ENCODE measurements around the gene CCR9.

The CCR9 gene

DNA sequence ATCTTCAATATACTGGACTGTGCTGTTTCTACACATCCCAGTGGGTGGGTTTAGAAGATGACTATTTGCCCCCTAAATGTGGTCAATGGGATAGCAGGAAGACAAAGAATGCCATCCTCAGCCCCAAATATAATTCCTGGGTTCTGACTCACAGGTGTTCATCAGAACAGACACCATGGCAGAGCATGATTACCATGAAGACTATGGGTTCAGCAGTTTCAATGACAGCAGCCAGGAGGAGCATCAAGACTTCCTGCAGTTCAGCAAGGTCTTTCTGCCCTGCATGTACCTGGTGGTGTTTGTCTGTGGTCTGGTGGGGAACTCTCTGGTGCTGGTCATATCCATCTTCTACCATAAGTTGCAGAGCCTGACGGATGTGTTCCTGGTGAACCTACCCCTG lies 60.0 kb downstream of the CCR9 start:
- TF ChIP-seq TAF1 (IDR thresholded peaks at IDR 0.05; ENCODE audit: low read depth), result no peak
- TF ChIP-seq CEBPB (IDR thresholded peaks at IDR 0.05), result no peak
- TF ChIP-seq CREB1 (IDR thresholded peaks at IDR 0.05; ENCODE audit: low read depth), result no peak

DNA sequence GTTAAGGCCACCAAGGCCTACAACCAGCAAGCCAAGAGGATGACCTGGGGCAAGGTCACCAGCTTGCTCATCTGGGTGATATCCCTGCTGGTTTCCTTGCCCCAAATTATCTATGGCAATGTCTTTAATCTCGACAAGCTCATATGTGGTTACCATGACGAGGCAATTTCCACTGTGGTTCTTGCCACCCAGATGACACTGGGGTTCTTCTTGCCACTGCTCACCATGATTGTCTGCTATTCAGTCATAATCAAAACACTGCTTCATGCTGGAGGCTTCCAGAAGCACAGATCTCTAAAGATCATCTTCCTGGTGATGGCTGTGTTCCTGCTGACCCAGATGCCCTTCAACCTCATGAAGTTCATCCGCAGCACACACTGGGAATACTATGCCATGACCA lies 60.5 kb downstream of the CCR9 start:
- TF ChIP-seq TEAD4 (IDR thresholded peaks at IDR 0.05), result no peak
- TF ChIP-seq, protein P1, sequence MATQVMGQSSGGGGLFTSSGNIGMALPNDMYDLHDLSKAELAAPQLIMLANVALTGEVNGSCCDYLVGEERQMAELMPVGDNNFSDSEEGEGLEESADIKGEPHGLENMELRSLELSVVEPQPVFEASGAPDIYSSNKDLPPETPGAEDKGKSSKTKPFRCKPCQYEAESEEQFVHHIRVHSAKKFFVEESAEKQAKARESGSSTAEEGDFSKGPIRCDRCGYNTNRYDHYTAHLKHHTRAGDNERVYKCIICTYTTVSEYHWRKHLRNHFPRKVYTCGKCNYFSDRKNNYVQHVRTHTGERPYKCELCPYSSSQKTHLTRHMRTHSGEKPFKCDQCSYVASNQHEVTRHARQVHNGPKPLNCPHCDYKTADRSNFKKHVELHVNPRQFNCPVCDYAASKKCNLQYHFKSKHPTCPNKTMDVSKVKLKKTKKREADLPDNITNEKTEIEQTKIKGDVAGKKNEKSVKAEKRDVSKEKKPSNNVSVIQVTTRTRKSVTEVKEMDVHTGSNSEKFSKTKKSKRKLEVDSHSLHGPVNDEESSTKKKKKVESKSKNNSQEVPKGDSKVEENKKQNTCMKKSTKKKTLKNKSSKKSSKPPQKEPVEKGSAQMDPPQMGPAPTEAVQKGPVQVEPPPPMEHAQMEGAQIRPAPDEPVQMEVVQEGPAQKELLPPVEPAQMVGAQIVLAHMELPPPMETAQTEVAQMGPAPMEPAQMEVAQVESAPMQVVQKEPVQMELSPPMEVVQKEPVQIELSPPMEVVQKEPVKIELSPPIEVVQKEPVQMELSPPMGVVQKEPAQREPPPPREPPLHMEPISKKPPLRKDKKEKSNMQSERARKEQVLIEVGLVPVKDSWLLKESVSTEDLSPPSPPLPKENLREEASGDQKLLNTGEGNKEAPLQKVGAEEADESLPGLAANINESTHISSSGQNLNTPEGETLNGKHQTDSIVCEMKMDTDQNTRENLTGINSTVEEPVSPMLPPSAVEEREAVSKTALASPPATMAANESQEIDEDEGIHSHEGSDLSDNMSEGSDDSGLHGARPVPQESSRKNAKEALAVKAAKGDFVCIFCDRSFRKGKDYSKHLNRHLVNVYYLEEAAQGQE (IDR thresholded peaks at IDR 0.05; ENCODE audit: low read depth), result no peak
- TF ChIP-seq NFIC (IDR thresholded peaks at IDR 0.05), result no peak
- TF ChIP-seq EP300 (IDR thresholded peaks at IDR 0.05; ENCODE audit: borderline replicate concordance), result no peak

DNA sequence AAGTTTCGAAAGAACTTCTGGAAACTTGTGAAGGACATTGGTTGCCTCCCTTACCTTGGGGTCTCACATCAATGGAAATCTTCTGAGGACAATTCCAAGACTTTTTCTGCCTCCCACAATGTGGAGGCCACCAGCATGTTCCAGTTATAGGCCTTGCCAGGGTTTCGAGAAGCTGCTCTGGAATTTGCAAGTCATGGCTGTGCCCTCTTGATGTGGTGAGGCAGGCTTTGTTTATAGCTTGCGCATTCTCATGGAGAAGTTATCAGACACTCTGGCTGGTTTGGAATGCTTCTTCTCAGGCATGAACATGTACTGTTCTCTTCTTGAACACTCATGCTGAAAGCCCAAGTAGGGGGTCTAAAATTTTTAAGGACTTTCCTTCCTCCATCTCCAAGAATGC lies 61.0 kb downstream of the CCR9 start:
- TF ChIP-seq, protein P2, sequence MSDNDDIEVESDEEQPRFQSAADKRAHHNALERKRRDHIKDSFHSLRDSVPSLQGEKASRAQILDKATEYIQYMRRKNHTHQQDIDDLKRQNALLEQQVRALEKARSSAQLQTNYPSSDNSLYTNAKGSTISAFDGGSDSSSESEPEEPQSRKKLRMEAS (IDR thresholded peaks at IDR 0.05), result no peak
- TF ChIP-seq YY1 (IDR thresholded peaks at IDR 0.05; ENCODE audit: low read depth), result no peak
- TF ChIP-seq EGR1 (IDR thresholded peaks at IDR 0.05), result no peak
- TF ChIP-seq RAD21 (IDR thresholded peaks at IDR 0.05; ENCODE audit: low read depth), result no peak
- TF ChIP-seq, protein P3, sequence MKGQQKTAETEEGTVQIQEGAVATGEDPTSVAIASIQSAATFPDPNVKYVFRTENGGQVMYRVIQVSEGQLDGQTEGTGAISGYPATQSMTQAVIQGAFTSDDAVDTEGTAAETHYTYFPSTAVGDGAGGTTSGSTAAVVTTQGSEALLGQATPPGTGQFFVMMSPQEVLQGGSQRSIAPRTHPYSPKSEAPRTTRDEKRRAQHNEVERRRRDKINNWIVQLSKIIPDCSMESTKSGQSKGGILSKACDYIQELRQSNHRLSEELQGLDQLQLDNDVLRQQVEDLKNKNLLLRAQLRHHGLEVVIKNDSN (IDR thresholded peaks at IDR 0.05), result no peak
- no peak for TF ChIP-seq CEBPB (IDR thresholded peaks at IDR 0.05)
- TF ChIP-seq FOXM1 (IDR thresholded peaks at IDR 0.05; ENCODE audit: borderline replicate concordance, low read depth), result no peak
- TF ChIP-seq TEAD4 (IDR thresholded peaks at IDR 0.05), result no peak
- no peak for TF ChIP-seq TCF12 (IDR thresholded peaks at IDR 0.05; ENCODE audit: low read depth)
- TF ChIP-seq NFIC (IDR thresholded peaks at IDR 0.05), result no peak
- no peak for TF ChIP-seq ZBTB7A (IDR thresholded peaks at IDR 0.05; ENCODE audit: low read depth)
- TF ChIP-seq, protein P1 (IDR thresholded peaks at IDR 0.05; ENCODE audit: low read depth), result no peak
- no peak for TF ChIP-seq EP300 (IDR thresholded peaks at IDR 0.05; ENCODE audit: borderline replicate concordance)
- no peak for TF ChIP-seq TAF1 (IDR thresholded peaks at IDR 0.05; ENCODE audit: low read depth)
- no peak for TF ChIP-seq CREB1 (IDR thresholded peaks at IDR 0.05; ENCODE audit: low read depth)

DNA sequence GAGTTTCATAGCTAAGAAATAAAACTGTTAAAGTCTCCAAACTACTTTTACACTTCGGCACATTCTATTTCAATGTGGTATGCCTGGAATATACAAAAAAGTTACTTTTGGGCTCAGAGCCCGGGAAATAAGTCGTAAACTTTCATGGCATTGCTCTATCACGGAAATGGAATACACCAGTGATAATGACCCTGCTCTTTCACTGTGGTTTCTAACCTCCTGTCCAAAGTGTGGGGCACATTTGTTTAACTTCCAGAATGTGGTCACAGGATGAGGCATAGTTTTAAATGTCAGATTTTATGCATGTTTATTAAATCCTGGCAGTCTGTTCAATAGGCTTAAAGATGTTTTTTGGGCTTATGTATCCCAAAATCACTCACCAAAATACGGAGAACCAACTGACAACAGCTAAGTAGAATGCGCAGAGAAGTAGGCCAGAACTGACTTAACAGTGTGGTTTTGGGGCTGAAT lies 62.0 kb downstream of the CCR9 start:
- TF ChIP-seq FOXM1 (IDR thresholded peaks at IDR 0.05; ENCODE audit: borderline replicate concordance, low read depth) (no peak), TAF1 (IDR thresholded peaks at IDR 0.05; ENCODE audit: low read depth) (no peak), YY1 (IDR thresholded peaks at IDR 0.05; ENCODE audit: low read depth) (no peak), EGR1 (IDR thresholded peaks at IDR 0.05) (no peak), NFIC (IDR thresholded peaks at IDR 0.05) (no peak), CREB1 (IDR thresholded peaks at IDR 0.05; ENCODE audit: low read depth) (no peak), TEAD4 (IDR thresholded peaks at IDR 0.05) (no peak), CEBPB (IDR thresholded peaks at IDR 0.05) (no peak)
- TF ChIP-seq, protein P3 (IDR thresholded peaks at IDR 0.05), result no peak

DNA sequence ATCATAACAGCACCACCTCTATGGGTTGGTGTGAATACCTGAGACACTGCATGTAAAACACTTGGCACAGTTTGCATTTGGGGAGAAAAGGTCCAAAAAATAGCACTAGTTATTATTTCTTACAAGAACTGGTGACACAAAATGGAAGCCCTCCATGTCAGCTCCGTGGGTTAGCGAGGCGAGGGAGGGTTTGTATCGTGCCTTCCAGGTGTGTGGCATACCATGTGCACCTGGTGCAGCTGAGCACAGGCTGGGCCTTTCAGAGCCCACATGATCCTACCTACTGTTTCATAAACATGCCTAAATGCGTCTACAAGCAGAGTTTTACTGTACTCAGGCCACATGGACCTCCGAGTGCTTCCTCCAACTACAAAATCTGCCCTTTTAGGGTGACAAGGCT lies 62.5 kb downstream of the CCR9 start:
- TF ChIP-seq TEAD4 (IDR thresholded peaks at IDR 0.05) (no peak), CREB1 (IDR thresholded peaks at IDR 0.05; ENCODE audit: low read depth) (no peak), EP300 (IDR thresholded peaks at IDR 0.05; ENCODE audit: borderline replicate concordance) (no peak), TCF12 (IDR thresholded peaks at IDR 0.05; ENCODE audit: low read depth) (no peak), RAD21 (IDR thresholded peaks at IDR 0.05; ENCODE audit: low read depth) (no peak), FOXM1 (IDR thresholded peaks at IDR 0.05; ENCODE audit: borderline replicate concordance, low read depth) (no peak), CEBPB (IDR thresholded peaks at IDR 0.05) (no peak), EGR1 (IDR thresholded peaks at IDR 0.05) (no peak)
- TF ChIP-seq, protein P1 (IDR thresholded peaks at IDR 0.05; ENCODE audit: low read depth), result no peak
